CD4-positive, alpha-beta T cell treated with Interleukin-15 for 1 hour (primary cell): ENCODE measurements around the gene SERINC3.
"Not testable (repeated sequence)": the region's sequence is repeated elsewhere in the genome, so short reads cannot be mapped to it uniquely, and the experiment has no call there.

Experiments used
- DNase-seq: peaks from one replicate; pipeline ENCODE4 v3.0.0-alpha.2; 2020

SERINC3 gene

DNA sequence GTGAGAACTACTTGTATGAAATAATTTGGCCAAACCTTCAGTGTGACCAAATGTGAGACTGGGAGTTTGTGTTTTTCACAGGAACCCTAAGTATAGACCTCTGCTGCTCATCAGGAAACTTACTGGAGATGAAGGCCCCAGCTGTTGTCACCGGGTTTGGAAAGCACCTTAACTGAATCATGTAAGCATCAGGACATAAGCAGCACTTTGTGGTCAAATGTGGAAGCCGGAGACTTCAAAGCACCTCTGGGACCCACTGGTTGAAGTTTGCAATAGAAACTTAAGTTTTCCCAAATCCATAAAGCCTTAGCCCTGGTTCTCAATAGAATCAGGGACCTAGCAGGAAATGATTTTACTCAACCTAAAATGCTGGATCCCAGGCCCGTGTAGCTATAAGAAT is 31.9 kb downstream of the SERINC3 start:
- DNase-seq = no peak

DNA sequence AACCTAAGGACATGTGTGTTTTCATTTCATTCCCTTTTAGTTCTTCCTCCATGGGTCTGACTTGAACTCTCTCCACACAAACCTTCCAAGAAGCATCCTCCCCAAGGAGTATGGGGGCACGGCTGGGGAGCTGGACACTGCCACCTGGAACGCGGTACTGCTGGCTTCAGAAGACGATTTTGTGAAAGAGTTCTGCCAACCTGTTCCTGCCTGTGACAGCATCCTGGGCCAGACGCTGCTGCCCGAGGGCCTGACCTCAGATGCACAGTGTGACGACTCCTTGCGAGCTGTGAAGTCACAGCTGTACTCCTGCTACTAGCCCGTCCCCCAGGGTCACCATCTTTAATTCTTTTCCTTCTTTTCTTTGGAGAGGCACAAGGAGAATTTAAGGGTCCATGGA is 32.6 kb downstream of the SERINC3 start:
- DNase-seq = no peak

GRCh38 chr20:44488551-44488950 is 33.3 kb downstream of the SERINC3 start:
- DNase-seq = no peak

DNA sequence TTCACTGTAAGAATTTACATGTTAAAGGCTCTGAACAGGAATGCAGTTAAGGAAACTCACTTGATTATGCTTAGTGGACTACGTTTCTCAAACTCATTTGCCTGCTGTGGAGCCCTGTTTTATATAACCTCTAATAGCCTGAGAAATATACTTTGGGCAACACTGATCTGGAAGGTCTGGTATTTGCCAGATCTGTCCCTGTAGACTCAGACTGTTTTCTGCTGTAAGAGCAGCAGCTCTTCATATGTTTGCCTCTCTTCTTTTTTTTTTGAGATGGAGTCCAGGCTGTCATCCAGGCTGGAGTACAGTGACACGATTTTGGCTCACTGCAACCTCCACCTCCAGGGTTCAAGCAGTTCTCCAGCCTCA is 36.1 kb downstream of the SERINC3 start:
- no peak for DNase-seq

GRCh38 chr20:44485078-44485829 is 36.6 kb downstream of the SERINC3 start:
- DNase-seq = no peak

DNA sequence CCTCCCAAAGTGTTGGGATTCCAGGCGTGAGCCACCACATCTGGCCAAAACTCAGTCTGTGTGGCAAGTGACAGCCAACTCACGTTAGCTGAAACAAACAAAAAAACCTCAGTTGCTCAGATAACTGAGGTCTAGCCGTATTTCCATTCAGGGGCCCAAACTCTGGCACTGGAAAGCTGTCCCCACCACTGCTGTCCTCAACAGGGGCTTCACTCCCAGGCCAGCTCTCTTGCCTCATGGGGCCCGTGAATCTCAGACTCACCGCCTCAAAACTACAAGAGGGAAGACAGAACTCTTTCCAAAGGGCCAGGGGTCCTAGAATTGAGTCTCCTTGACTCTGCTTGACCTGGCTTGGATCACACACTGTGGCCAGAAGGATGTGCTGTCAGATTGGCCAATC is 38.8 kb downstream of the SERINC3 start:
- DNase-seq = no peak

DNA sequence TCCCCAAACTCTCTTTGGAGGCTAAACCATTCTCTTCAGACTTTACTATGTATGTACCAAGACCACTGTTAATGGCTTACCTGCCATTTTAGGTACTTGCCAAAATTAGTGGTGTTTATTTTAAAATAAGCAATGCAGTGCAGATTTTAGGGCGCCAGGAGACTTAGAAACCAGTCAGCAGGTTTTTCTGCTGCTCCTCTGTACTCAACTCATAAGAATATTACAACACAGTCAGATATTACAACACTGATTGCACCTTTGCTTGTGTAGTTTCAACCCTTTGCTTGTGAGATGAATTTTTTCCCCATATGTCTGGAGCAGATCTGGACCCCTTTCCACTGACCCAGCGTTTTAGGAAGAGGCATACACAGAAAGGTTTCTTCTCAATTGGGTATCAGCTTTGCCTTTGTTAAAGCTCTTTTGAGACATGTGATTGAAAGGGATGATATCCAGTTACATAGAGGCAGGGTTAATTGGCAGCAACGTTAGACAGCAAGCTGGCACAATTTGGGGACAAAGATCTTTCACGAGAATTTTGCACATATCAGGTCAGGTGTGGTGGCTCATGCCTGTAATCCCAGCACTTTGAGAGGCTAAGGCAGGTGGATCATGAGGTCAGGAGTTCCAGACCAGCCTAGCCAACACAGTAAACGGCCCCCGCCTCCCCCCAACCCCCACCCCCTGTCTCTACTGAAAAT is 40.0 kb downstream of the SERINC3 start:
- DNase-seq = no peak

GRCh38 chr20:44480097-44480496 is 41.8 kb downstream of the SERINC3 start:
- DNase-seq = no peak

DNA sequence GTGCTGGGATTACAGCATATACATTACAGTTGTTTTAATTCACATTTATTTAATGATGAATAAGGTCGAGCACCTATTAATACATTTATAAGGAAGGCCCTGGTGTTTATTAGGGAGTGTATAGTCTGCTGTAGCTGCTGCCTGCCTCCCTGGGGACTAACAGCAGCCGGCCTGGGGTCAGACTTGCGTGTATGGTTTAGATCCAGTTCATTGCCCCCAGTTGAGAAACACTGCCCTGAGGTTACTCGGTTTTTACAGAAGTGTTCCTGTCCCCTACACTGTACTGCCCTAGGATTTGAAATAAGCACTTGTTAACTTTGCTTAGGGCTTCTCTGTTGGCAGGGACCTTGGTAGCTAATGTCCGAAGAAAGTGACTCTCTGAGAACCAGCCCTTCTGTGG is 42.2 kb downstream of the SERINC3 start:
- DNase-seq = peak; percentile 21

- DNase-seq = no peak
Observed at GRCh38 chr20:44478206-44478605, 43.7 kb downstream of the SERINC3 start.

- DNase-seq = no peak
Observed at GRCh38 chr20:44477151-44477550, 44.7 kb downstream of the SERINC3 start.

- peak; percentile 89 for DNase-seq
Observed at GRCh38 chr20:44475694-44476560, 45.9 kb downstream of the SERINC3 start, which contains the start of gene TTPAL. TSS of gene TTPAL (plus strand) at chr20:44475874. CDS start at chr20:44480000, 4,126 bp downstream.

DNA sequence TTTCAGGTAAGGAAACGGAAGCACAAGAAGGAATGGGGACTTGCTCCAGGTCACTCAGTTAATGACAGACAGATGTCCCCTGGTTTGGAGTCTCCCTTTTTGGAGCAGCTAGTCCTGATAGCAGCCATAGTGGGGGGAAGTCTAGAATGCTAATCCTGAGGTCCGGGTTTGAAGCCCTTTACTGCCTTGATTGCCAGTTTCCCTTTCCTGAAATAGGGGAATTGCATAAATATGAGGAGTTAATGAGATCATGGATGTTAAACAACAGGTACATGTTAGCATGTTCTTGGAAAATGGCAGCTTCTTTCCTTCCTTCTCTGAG is 46.5 kb downstream of the SERINC3 start:
- no peak for DNase-seq

- not testable (repeated sequence) for DNase-seq
Observed at GRCh38 chr20:44472283-44472682, 49.6 kb downstream of the SERINC3 start.

DNA sequence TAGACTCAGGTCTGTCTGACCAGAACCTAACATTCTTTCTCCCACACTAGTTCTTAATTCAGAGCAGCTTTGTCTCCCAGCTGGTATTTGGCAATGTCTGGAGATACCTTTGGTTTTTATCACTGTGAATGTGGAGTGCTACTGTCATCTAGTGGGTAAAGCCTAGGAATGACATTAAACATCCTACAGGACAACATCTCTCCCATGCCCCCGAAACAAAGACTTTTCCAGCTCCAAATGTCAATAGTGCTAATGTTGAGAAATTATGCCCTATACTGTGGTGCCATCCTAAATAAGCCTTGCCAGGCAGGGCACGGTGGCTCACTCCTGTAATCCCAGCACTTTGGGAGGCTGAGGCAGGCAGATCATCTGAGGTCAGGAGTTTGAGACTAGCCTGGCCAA is 50.4 kb downstream of the SERINC3 start:
- no peak for DNase-seq

DNA sequence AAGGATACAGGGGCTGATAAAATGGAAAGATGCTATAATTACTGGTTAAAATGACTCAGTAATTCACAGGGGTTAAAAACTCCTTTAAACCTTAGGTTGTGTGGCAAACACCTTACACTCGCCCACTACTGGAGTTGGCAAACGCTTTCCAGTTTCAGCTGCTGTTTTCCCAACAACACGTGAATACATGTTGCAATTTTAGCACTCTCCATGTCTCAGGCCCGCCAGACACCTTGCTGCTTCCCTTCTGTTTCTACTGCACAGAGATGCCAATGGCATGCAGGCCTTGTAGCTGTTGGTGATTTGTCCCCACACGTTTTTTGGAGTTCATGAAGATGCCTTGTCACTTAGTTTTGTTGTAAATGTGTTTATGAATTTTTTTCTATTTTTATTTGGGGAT is 51.5 kb downstream of the SERINC3 start:
- no peak for DNase-seq

DNA sequence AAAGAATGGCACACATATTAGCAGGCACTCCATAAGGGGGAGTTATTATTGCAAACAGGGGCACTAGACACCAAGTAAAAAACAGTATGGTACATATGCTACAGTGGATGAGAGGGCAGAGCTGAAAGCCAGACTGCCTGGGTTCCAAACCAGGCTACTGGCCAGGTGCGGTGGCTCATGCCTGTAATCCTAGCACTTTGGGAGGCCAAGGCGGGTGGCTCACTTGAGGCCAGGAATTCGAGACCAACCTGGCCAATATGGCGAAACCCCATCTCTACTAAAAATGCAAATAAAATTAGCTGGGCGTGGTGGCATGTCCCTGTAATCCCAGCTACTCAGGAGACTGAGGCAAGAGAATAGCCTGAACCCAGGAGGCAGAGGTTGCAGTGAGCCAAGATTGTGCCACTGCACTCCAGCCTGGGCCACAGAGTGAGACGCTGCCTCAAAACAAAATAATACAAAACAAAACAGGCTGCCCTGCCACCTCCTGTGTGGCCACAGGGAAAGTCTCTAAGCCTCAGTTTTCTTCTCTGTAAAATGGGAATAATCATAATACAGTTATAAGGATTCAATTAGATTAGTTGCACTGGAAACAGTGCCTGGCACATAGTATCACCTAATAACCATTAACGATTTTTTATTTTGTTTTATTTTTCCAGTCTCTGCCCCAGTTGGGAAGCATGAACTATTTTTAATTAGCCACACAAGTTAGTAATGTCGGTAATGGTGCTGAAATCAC is 53.7 kb downstream of the SERINC3 start:
- no peak for DNase-seq

- no peak for DNase-seq
Observed at GRCh38 chr20:44467289-44467883, 54.5 kb downstream of the SERINC3 start.

GRCh38 chr20:44465001-44465560 is 56.8 kb downstream of the SERINC3 start:
- DNase-seq = no peak

DNA sequence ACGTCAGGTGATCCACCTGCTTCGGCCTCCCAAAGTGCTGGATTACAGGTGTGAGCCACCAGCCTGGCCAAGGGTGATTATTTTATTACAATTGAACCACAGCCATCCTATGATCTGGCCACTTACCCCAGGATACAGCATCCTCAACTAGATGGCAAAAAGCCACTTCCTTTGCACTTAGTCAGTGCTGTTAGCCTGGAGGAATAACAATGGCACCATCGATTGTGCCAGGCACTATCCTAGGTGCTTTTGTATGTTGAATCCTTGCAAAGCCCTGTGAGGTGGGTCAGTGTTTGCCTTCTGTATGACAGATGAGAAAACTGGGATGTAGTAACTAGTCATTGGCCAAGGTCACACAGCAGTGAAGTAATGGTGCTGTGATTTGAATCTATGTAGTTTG is 57.4 kb downstream of the SERINC3 start:
- DNase-seq = no peak

- no peak for DNase-seq
Observed at GRCh38 chr20:44463466-44463865, 58.4 kb downstream of the SERINC3 start.

DNA sequence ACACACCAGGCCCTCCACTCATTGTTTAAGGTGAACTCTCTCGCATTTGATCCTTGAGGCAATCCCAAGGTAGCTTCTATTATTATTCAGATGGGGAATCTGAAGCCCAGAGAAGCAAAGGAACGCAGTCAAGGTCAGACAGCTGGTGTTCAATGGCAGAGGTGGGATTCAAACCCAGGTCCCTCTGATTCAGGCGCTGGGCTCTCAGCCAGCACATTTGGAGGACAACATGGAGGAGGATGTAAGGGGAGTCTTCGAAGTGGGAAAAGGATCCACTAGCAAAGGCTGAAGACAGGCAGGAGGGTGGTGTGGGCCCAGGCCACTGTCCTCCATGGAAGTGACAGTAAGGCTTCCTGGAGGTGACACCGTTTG is 60.1 kb downstream of the SERINC3 start:
- DNase-seq = no peak
